Gastrocnemius medialis (tissue), 4 donors: ENCODE data around the gene CCR4.

Source experiments
- POLR2A ChIP-seq, 2 donors: fragments of 450-650 bp; IDR thresholded peaks; one replicate each; pipeline ENCODE4 v1.6.1; 2017; ENCODE audit warnings: antibody characterized with exemption in 2 of 2, mild to moderate bottlenecking in 2 of 2, moderate library complexity in 2 of 2
- TF ChIP-seq, protein P1 (sequence below), 5 experiments: fragments of 450-650 bp in 3 of 5; fragments of 200-600 bp in 2 of 5; sonication (generic) in 2 of 5; IDR thresholded peaks in 4 of 5; conservative IDR thresholded peaks in 1 of 5; 1 replicate in 4 of 5; 2 replicates in 1 of 5; pipeline ENCODE4 v1.5.1; 2016 to 2019; ENCODE audit warnings: antibody characterized with exemption in 5 of 5, mild to moderate bottlenecking in 3 of 5, moderate library complexity in 3 of 5

DNA sequence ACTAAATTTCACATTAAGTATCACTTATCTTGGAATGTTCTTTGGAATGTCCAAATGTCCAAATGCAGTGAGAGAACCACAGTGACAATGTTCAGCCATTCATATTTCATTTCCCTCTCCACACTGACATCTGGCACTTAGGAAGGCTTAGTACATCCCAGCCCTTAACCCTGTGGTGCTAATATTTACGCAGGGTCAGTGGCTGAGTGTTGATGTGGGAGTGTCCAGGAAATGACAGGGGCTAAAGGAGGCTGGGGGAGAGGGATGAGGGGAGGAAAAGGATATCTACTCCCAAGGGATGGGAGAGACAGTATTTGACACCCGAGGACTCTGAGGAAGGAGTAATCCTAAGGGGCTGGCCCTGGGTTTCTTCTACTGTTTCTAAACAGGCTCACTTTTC lies 14.1 kb upstream of the CCR4 start:
- TF ChIP-seq, protein P1, sequence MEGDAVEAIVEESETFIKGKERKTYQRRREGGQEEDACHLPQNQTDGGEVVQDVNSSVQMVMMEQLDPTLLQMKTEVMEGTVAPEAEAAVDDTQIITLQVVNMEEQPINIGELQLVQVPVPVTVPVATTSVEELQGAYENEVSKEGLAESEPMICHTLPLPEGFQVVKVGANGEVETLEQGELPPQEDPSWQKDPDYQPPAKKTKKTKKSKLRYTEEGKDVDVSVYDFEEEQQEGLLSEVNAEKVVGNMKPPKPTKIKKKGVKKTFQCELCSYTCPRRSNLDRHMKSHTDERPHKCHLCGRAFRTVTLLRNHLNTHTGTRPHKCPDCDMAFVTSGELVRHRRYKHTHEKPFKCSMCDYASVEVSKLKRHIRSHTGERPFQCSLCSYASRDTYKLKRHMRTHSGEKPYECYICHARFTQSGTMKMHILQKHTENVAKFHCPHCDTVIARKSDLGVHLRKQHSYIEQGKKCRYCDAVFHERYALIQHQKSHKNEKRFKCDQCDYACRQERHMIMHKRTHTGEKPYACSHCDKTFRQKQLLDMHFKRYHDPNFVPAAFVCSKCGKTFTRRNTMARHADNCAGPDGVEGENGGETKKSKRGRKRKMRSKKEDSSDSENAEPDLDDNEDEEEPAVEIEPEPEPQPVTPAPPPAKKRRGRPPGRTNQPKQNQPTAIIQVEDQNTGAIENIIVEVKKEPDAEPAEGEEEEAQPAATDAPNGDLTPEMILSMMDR (IDR thresholded peaks at IDR 0.05 in 4 of 5, conservative IDR thresholded peaks at IDR 0.05 in 1 of 5): no peak
- no peak for TF ChIP-seq POLR2A (IDR thresholded peaks at IDR 0.05)
